ENCODE results near the gene PRKCZ. TPM values are rescaled to one million over a fixed set of nuclear protein-coding genes. Genes with fewer than 3 reads are reported as not detected.

Gene PRKCZ
- total RNA-seq, 1 donor from 2014 or later = 17.9 TPM

DNA sequence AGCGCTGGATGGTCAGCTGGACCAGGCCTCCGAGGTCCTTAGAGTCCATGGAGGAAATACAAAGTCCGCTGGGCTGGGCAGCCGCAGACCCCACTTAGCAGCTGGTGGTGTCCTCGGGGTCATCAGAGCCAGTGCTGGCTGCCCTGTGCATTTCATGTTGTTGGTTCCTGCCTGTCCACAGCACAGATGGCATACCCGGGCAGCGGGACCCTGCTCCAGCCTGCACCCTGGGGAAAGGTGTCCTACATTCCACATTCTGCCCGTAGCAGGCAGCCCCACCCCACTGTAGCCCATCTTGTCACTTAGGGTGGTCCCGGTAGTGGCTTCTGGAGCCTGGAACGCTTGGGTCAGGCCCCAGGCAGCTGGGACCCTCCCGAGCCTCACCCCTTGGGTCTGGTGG is 19.8 kb downstream of the PRKCZ start:
- Histone ChIP-seq H3K9me3 (no peaks in the 10 kb centered on the region), H3K4me1 (peaks cover 10% of the 10 kb centered on the region), H3K27me3 (no peaks in the 10 kb centered on the region), H3K4me3 (no peak overlapping the region), H3K27ac (no peak overlapping the region), H3K36me3 (no peaks in the 10 kb centered on the region)
- no peak for TF ChIP-seq POLR2AphosphoS5 (IDR thresholded peaks at IDR 0.05; ENCODE audit: insufficient read depth in 1 of 2, low read depth in 1 of 2)
- no peak for TF ChIP-seq POLR2A (IDR thresholded peaks at IDR 0.05)
- TF ChIP-seq, protein P1, sequence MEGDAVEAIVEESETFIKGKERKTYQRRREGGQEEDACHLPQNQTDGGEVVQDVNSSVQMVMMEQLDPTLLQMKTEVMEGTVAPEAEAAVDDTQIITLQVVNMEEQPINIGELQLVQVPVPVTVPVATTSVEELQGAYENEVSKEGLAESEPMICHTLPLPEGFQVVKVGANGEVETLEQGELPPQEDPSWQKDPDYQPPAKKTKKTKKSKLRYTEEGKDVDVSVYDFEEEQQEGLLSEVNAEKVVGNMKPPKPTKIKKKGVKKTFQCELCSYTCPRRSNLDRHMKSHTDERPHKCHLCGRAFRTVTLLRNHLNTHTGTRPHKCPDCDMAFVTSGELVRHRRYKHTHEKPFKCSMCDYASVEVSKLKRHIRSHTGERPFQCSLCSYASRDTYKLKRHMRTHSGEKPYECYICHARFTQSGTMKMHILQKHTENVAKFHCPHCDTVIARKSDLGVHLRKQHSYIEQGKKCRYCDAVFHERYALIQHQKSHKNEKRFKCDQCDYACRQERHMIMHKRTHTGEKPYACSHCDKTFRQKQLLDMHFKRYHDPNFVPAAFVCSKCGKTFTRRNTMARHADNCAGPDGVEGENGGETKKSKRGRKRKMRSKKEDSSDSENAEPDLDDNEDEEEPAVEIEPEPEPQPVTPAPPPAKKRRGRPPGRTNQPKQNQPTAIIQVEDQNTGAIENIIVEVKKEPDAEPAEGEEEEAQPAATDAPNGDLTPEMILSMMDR (IDR thresholded peaks at IDR 0.05) = no peak
- DNase-seq (ENCODE audit: extremely low spot score in 2 of 2) = no peak
- intact Hi-C loops (cut with DNase I) = no loop called here

DNA sequence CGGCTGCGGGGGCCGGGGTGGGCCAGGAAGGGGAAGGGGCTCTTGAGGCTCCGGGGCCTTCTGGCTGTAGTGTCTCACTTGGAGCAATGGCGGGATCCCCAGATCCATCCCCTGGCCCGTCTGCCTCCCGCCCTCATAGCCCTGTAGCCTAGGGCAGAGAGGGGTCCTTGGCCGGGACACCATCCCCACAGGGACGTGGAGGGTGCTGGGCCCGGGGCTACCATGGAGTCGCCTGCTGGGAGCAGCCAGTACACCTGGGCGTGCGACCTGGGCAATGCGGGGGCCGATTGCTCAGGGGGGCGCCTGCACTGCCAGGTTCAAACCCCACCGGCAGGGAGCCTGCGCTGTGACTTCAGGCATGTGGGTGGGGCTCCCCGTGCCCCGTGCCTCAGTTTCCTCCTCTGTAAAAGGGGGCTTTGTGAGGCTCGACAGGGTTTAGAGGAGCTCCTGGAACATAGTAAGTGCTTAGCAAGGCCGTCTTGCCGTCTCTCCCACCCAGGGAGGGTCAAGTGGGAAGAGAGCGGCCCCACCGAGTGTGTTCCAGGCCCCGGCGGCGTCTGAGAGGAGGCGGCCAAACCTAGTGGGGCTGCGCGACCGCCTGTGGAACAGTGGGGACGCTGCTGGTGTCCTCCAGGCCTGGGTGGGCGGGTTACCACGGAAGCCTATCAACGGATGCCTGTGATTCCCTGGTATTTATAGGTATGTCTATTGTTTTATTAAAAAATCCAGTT is 20.8 kb downstream of the PRKCZ start:
- intact Hi-C loops (cut with DNase I) = no loop called here
- Histone ChIP-seq H3K27ac (no peak overlapping the region), H3K27me3 (no peaks in the 10 kb centered on the region), H3K4me1 (peaks cover 10% of the 10 kb centered on the region), H3K36me3 (no peaks in the 10 kb centered on the region), H3K4me3 (no peak overlapping the region), H3K9me3 (no peaks in the 10 kb centered on the region)
- no peak for TF ChIP-seq POLR2A (IDR thresholded peaks at IDR 0.05)
- no peak for TF ChIP-seq POLR2AphosphoS5 (IDR thresholded peaks at IDR 0.05; ENCODE audit: insufficient read depth in 1 of 2, low read depth in 1 of 2)
- TF ChIP-seq, protein P1 (IDR thresholded peaks at IDR 0.05) = no peak
- no peak for DNase-seq (ENCODE audit: extremely low spot score in 2 of 2)

DNA sequence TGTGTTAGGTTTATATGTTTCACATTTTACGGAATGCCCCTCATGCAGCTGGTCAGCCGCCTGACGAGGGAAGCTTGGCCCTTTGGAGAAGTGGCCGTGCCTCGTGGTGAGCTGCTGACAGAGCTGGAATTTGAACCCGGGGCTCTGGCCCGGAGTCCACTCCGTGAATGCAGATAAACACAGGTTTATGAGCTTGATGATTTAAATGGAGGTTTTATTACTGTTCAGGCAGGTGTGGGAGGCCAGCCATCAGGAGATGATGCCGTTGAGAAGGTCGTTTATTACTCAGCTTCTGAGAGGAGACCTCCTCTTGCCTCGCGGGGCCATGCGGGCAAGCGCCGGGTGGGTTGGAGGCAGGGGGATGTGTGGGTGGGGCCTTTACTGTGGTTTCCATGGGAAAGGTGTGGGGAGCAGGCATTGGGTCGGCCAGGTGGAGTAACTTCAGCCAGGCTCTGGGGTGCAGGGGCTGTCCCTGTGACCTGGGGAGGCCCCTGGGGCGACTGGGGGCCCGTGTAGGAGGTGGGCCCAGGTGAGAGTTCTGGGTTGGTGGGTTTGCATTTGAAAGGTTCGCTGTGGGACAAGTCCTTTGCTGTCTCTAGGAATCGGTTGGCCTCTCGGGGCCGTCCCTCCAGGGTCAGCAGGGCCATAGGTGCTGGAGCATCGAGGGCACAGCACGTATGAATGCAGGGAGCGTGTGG is 22.0 kb downstream of the PRKCZ start:
- DNase-seq (ENCODE audit: extremely low spot score in 2 of 2) = no peak
- Histone ChIP-seq H3K27ac (no peak overlapping the region), H3K36me3 (no peaks in the 10 kb centered on the region), H3K4me3 (no peak overlapping the region), H3K9me3 (no peaks in the 10 kb centered on the region), H3K27me3 (no peaks in the 10 kb centered on the region), H3K4me1 (peaks cover 10% of the 10 kb centered on the region)
- intact Hi-C loops (cut with DNase I) = no loop called here
- no peak for TF ChIP-seq POLR2AphosphoS5 (IDR thresholded peaks at IDR 0.05; ENCODE audit: insufficient read depth in 1 of 2, low read depth in 1 of 2)
- no peak for TF ChIP-seq POLR2A (IDR thresholded peaks at IDR 0.05)
- TF ChIP-seq, protein P1 (IDR thresholded peaks at IDR 0.05) = no peak

DNA sequence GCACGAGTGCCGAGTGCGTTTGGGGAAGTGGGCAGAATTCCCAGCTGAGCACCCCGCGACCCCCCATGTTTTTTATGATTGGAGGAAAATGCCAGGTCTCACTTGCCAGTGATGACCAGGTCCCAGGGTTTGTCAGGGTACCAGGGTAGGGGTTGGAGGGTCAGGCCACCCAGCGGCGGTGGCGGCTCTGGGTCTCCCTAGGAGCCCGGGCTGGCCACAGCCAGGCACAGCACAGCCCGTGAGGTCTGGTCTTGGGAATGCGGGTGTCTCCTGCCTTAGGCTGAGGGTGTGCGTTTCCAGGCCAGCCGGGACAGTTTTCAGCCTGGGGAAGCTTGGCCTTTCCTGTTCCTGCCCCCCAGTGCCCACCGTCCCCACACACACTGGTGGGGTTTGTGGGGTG is 22.7 kb downstream of the PRKCZ start:
- Histone ChIP-seq H3K27ac (no peak overlapping the region), H3K4me1 (peaks cover 10% of the 10 kb centered on the region), H3K36me3 (peaks cover 0 to 4% of the 10 kb centered on the region in 2 donors), H3K27me3 (no peaks in the 10 kb centered on the region), H3K9me3 (peaks cover 5% of the 10 kb centered on the region), H3K4me3 (no peak overlapping the region)
- intact Hi-C loops (cut with DNase I) = no loop called here
- no peak for TF ChIP-seq POLR2A (IDR thresholded peaks at IDR 0.05)
- TF ChIP-seq, protein P1 (IDR thresholded peaks at IDR 0.05) = no peak
- no peak for TF ChIP-seq POLR2AphosphoS5 (IDR thresholded peaks at IDR 0.05; ENCODE audit: insufficient read depth in 1 of 2, low read depth in 1 of 2)
- no peak for DNase-seq (ENCODE audit: extremely low spot score in 2 of 2)

All from vagina (tissue), 2 donors.